ENCODE data around the gene UBE2H.

The UBE2H gene

DNA sequence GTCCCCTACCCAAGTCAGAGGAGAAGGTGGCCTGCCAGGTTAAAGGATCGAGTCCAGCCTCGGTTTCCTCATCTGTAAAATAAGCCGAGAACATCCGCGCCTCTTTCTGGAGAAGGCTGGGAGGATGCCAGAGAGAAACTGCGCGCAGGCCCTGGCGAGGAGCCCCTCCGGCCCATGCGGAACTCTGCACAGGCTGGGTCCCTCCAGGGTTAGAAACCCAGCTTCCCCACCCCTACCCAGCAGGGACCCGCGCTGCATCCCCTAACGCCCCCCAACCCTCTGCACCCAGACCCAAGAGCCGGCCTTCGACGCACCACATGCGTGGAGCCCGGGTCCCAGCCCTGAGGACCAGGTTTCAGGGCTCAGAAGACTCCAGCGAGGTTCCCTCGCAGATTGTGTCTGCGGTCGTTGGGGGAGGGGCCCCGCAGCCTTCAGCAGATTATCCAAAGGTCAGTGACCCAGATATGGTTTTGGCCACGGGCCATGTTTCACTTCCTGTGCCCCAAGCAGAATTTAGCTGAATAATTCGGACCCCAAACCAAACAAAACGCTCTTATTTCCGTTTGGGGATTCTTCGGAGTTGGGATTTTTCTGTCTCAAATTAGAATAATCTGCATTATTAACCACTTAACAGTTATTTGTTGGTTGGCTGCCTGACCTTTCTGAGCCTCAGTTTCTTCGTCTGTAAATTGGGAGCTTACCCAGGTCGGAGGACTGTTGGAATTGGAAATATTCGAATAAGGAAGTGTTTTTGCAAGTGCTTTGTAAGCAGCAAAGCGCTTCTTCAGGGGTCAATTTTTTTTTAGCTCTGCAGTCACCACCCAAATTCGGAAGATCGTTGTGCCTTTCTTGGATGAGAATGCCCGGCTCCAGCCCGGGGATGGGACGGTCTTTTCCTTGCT is 167.7 kb downstream of the UBE2H start:
- peak overlapping the region in 1 of 5 donors; percentile 18 for H3K4me3 ChIP-seq (ENCODE audit: low read depth in 1 of 5, low read length in 5 of 5)
- peaks cover 0 to 2% (median 0%) of the 10 kb centered on the region in 5 donors for H3K9me3 ChIP-seq (ENCODE audit: control insufficient read depth in 5 of 5, low read length in 5 of 5)
- peaks cover 2 to 55% (median 50%) of the 10 kb centered on the region in 5 donors for H3K4me1 ChIP-seq (ENCODE audit: control insufficient read depth in 5 of 5, insufficient read depth in 5 of 5, low read length in 5 of 5)
- H3K27ac ChIP-seq (ENCODE audit: low read depth, low read length) = no peak overlapping the region
- peaks cover 49 to 79% (median 59%) of the 10 kb centered on the region in 5 donors for H3K27me3 ChIP-seq (ENCODE audit: control insufficient read depth in 5 of 5, insufficient read depth in 4 of 5, low read length in 5 of 5)
- H3K9ac ChIP-seq (ENCODE audit: low read length in 5 of 5) = no peak overlapping the region
- H3K36me3 ChIP-seq (ENCODE audit: control insufficient read depth in 5 of 5, insufficient read depth in 5 of 5, low read length in 5 of 5) = no peaks in the 10 kb centered on the region

DNA sequence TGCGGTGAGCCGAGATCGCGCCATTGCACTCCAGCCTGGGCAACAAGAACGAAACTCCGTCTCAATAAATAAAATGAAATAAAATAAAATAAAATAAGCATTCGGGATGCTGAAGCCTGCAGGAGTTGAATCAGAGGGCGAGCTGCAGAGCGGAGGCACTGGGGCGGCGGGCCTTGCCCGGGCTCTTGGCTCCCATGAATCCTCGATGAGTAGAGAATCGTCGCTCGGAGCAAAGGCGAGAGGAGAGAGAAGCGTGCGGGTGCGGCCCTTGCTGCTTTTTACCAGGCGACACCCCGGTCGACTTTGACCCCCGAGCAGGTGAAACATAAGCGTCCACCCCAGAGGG is 168.3 kb downstream of the UBE2H start:
- peaks cover 2 to 61% (median 56%) of the 10 kb centered on the region in 5 donors for H3K4me1 ChIP-seq (ENCODE audit: control insufficient read depth in 5 of 5, insufficient read depth in 5 of 5, low read length in 5 of 5)
- peaks cover 49 to 74% (median 64%) of the 10 kb centered on the region in 5 donors for H3K27me3 ChIP-seq (ENCODE audit: control insufficient read depth in 5 of 5, insufficient read depth in 4 of 5, low read length in 5 of 5)
- H3K4me3 ChIP-seq (ENCODE audit: low read depth in 1 of 5, low read length in 5 of 5) = peak overlapping the region in 1 of 5 donors; percentile 18

DNA sequence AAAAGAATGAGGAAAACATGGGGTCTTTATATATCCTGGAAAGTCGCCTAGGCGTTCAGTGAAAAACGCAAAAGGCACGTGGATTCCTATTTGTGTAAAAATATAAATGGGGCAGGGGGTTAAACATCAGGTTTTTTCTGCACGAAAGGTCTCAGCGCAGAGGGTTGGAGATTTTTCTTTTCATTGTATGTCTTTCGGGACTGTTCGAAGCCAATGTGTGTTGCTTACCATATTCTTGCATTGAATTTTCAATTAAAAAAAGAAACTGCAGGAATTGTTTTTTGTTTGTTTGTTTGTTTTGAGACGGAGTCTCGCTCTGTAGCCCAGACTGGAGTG is 169.2 kb downstream of the UBE2H start:
- H3K4me1 ChIP-seq (ENCODE audit: control insufficient read depth in 5 of 5, insufficient read depth in 5 of 5, low read length in 5 of 5) = peaks cover 2 to 69% (median 64%) of the 10 kb centered on the region in 5 donors
- H3K36me3 ChIP-seq (ENCODE audit: control insufficient read depth in 5 of 5, insufficient read depth in 5 of 5, low read length in 5 of 5) = no peaks in the 10 kb centered on the region
- peak overlapping the region in 1 of 5 donors; percentile 52 for H3K9ac ChIP-seq (ENCODE audit: low read length in 5 of 5)
- H3K4me3 ChIP-seq (ENCODE audit: low read depth in 1 of 5, low read length in 5 of 5) = no peak overlapping the region
- H3K27me3 ChIP-seq (ENCODE audit: control insufficient read depth in 5 of 5, insufficient read depth in 4 of 5, low read length in 5 of 5) = peaks cover 55 to 74% (median 73%) of the 10 kb centered on the region in 5 donors
- H3K27ac ChIP-seq (ENCODE audit: low read depth, low read length) = no peak overlapping the region
- peaks cover 0 to 2% (median 0%) of the 10 kb centered on the region in 5 donors for H3K9me3 ChIP-seq (ENCODE audit: control insufficient read depth in 5 of 5, low read length in 5 of 5)

More for the DNA sequence above, 168.3 kb downstream of the UBE2H start:
- H3K27ac ChIP-seq (ENCODE audit: low read depth, low read length) = no peak overlapping the region
- no peaks in the 10 kb centered on the region for H3K36me3 ChIP-seq (ENCODE audit: control insufficient read depth in 5 of 5, insufficient read depth in 5 of 5, low read length in 5 of 5)
- no peak overlapping the region for H3K9ac ChIP-seq (ENCODE audit: low read length in 5 of 5)
- H3K9me3 ChIP-seq (ENCODE audit: control insufficient read depth in 5 of 5, low read length in 5 of 5) = peaks cover 0 to 2% (median 0%) of the 10 kb centered on the region in 5 donors

DNA sequence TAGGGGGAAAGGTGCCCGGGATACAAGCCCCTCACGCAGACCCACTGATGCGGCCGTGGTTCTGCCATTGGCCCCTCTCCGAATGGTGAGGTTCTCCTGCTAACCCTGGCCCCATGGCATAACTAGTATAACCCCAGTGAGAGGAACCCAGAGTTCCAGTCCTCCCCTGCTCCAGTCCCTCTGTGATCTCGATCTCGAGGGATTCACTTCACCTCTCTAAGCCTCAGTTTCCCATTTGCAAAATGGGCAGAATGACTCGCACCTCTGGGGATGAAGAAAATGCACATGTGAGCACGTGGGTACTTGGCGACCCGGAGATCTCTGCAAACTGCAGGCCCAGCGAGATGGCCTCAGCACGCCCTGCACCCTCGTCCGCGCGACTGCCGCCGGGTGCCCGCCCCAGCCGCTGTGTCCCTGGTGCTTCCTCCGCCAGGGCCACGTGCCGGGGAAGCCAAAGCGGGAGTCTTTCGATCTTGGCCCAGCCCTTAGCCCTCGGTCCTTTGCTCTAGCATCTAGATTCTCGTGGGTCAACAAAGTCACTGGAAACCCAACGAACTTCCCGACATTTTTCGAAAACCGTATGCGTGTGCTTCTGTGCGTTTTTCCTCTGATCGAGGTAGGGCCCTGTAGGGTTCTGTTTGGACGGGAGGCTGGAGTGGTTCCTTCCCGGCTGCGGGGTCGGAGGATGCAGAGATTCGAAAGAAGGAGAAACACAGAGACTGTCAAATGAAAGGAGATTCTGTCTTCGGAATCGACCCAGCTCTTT is 169.8 kb downstream of the UBE2H start:
- peak overlapping the region in 2 of 5 donors; percentile 25 to 28 for H3K4me3 ChIP-seq (ENCODE audit: low read depth in 1 of 5, low read length in 5 of 5)
- peaks cover 60 to 80% (median 78%) of the 10 kb centered on the region in 5 donors for H3K27me3 ChIP-seq (ENCODE audit: control insufficient read depth in 5 of 5, insufficient read depth in 4 of 5, low read length in 5 of 5)
- peaks cover 2 to 73% (median 64%) of the 10 kb centered on the region in 5 donors for H3K4me1 ChIP-seq (ENCODE audit: control insufficient read depth in 5 of 5, insufficient read depth in 5 of 5, low read length in 5 of 5)

DNA sequence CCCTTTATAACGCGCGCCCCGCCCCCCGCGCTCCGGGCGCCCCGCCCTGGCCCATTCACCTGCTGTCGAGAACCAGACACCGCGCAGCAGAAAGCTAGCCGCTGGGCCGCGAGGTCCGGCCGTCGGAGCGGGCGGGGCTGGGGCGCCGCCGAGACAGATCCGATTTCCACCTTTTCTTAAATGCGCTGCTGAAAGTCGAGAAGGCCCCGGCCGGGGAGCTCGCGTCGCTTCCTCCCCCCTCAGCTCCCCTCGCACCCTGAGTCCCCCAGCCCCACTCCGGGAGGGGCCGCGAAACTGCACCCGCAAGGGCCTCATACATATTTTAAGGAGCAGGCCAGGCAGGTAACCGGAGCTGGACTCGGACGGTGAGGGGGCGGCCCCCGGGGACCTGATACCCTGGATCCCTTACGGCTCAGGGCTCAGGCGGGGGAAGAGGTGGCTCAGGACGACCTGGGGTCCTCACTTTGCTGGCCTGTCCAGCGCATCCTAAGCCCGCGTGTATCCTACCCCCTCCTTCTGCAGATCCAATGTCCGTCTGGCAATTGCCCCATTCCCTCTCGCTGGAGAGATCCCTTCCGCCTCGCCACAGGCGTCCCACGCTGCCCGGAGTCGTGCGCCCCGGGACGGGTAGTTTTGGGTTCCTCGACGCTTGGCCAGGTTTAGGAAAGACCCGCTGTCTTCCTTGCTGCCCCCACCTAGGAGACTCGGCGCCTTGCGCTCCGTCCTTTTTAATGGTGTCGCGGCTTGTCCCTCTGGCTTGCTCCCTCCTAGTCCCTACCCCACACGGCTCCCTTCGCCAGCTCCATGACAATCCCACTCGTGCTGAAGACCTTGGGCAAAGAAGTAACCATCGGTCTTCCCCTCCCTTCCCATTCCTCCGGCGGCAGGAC is 170.6 kb downstream of the UBE2H start:
- H3K4me1 ChIP-seq (ENCODE audit: control insufficient read depth in 5 of 5, insufficient read depth in 5 of 5, low read length in 5 of 5) = peaks cover 2 to 73% (median 64%) of the 10 kb centered on the region in 5 donors
- H3K36me3 ChIP-seq (ENCODE audit: control insufficient read depth in 5 of 5, insufficient read depth in 5 of 5, low read length in 5 of 5) = no peaks in the 10 kb centered on the region
- peaks cover 68 to 83% (median 81%) of the 10 kb centered on the region in 5 donors for H3K27me3 ChIP-seq (ENCODE audit: control insufficient read depth in 5 of 5, insufficient read depth in 4 of 5, low read length in 5 of 5)
- H3K9ac ChIP-seq (ENCODE audit: low read length in 5 of 5) = no peak overlapping the region
- H3K9me3 ChIP-seq (ENCODE audit: control insufficient read depth in 5 of 5, low read length in 5 of 5) = peaks cover 0 to 2% (median 0%) of the 10 kb centered on the region in 5 donors
- H3K4me3 ChIP-seq (ENCODE audit: low read depth in 1 of 5, low read length in 5 of 5) = peak overlapping the region in 4 of 5 donors; percentile 22 to 28 (median 26)
- no peak overlapping the region for H3K27ac ChIP-seq (ENCODE audit: low read depth, low read length)

More for the DNA sequence above, 169.8 kb downstream of the UBE2H start:
- Histone ChIP-seq H3K9ac (ENCODE audit: low read length in 5 of 5) (peak overlapping the region in 1 of 5 donors; percentile 52), H3K9me3 (ENCODE audit: control insufficient read depth in 5 of 5, low read length in 5 of 5) (peaks cover 0 to 2% (median 0%) of the 10 kb centered on the region in 5 donors), H3K27ac (ENCODE audit: low read depth, low read length) (no peak overlapping the region), H3K36me3 (ENCODE audit: control insufficient read depth in 5 of 5, insufficient read depth in 5 of 5, low read length in 5 of 5) (no peaks in the 10 kb centered on the region)

DNA sequence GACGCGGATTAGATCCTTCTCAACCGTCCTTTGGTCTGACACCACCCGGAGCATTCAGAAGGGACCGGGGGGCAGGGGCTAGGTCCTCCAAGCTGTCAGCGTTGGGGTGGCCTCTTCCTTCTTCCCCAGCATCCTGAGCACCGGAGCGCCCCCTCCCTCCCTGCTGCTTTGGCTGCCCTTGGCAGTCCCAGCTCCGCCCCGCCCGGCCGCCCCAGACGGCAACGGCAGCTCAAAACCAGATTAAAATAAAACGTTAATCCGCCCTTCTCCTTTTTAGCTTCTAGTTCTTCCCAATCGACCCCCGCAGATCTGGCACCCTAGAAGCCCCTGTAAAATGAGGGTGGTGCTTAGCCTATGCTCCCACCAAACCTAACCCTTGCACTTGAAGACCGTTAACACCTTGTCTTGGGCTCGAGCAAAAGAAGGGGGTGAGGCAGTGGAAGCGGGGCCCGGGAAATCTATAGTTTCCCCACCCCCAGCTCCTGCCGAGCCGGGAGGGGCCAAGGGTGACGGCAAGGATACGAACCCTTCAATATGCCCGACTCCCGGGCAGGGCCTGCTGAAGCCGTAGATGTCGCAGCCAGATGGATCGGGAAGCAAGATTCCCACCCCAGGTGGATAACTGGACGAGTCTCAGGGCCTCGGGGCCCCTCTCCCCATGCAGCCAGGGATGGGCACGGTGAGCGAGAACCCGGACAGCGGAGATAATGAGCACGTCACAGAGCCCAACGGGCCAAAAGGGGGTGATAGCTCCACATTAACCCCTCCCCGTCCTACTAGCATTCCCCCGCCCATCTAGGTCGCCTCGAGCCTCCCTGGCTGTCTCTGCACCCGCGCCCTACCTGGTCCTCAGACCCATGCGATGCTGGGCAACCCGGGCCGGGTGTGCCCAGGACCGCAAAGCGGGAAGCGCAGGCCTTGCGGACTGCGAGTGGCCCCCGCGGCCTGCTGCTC is 171.5 kb downstream of the UBE2H start:
- Histone ChIP-seq H3K27ac (ENCODE audit: low read depth, low read length) (no peak overlapping the region), H3K9me3 (ENCODE audit: control insufficient read depth in 5 of 5, low read length in 5 of 5) (peaks cover 0 to 2% (median 0%) of the 10 kb centered on the region in 5 donors), H3K9ac (ENCODE audit: low read length in 5 of 5) (no peak overlapping the region), H3K27me3 (ENCODE audit: control insufficient read depth in 5 of 5, insufficient read depth in 4 of 5, low read length in 5 of 5) (peaks cover 67 to 86% (median 80%) of the 10 kb centered on the region in 5 donors), H3K4me3 (ENCODE audit: low read depth in 1 of 5, low read length in 5 of 5) (peak overlapping the region in 2 of 5 donors; percentile 18 to 26), H3K4me1 (ENCODE audit: control insufficient read depth in 5 of 5, insufficient read depth in 5 of 5, low read length in 5 of 5) (peaks cover 2 to 73% (median 64%) of the 10 kb centered on the region in 5 donors), H3K36me3 (ENCODE audit: control insufficient read depth in 5 of 5, insufficient read depth in 5 of 5, low read length in 5 of 5) (no peaks in the 10 kb centered on the region)

Data from subcutaneous abdominal adipose tissue (tissue), 5 donors.